GM10266 (cell line): ENCODE data around the gene C10orf53.

Source experiments
- DNase-seq: peaks from one replicate; pipeline ENCODE4 v3.0.0; 2012; ENCODE audit errors: extremely low spot score
- TF ChIP-seq, protein P1 (sequence below): IDR thresholded peaks from 2 replicates; pipeline ENCODE4 v1.5.1; 2012; ENCODE audit warnings: mild to moderate bottlenecking, low read depth; ENCODE audit not compliant: control insufficient read depth, insufficient read depth; ENCODE audit errors: missing control alignments

Gene C10orf53

DNA sequence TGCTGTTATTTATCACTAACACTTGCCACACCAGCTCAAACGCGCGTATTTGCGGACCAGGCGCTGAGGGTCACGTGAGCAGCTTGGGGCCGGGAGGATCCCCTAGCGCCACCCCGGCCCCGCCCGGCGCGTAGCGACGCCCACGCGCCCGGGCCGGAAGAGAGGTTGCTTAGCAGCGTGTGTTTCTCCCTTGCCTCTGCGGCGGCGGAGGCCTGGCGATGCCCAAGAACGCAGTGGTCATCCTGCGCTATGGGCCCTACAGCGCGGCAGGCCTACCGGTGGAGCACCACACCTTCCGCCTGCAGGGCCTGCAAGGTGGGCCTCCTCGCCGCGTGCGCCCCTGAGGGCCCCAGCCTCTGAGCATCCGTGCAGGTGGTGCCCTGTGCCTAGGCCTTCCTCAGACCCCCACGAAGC is at the start of gene C10orf53:
Gene C10orf53 (plus strand): TSS at position 172 of the 414 bp plus-strand sequence. CDS start 47 bp downstream, at position 219.
- DNase-seq = no peak
- TF ChIP-seq, protein P1, sequence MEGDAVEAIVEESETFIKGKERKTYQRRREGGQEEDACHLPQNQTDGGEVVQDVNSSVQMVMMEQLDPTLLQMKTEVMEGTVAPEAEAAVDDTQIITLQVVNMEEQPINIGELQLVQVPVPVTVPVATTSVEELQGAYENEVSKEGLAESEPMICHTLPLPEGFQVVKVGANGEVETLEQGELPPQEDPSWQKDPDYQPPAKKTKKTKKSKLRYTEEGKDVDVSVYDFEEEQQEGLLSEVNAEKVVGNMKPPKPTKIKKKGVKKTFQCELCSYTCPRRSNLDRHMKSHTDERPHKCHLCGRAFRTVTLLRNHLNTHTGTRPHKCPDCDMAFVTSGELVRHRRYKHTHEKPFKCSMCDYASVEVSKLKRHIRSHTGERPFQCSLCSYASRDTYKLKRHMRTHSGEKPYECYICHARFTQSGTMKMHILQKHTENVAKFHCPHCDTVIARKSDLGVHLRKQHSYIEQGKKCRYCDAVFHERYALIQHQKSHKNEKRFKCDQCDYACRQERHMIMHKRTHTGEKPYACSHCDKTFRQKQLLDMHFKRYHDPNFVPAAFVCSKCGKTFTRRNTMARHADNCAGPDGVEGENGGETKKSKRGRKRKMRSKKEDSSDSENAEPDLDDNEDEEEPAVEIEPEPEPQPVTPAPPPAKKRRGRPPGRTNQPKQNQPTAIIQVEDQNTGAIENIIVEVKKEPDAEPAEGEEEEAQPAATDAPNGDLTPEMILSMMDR = no peak

GRCh38 chr10:49631975-49632374 is 47.5 kb upstream of the C10orf53 start:
- DNase-seq = no peak
- TF ChIP-seq, protein P1 = no peak

DNA sequence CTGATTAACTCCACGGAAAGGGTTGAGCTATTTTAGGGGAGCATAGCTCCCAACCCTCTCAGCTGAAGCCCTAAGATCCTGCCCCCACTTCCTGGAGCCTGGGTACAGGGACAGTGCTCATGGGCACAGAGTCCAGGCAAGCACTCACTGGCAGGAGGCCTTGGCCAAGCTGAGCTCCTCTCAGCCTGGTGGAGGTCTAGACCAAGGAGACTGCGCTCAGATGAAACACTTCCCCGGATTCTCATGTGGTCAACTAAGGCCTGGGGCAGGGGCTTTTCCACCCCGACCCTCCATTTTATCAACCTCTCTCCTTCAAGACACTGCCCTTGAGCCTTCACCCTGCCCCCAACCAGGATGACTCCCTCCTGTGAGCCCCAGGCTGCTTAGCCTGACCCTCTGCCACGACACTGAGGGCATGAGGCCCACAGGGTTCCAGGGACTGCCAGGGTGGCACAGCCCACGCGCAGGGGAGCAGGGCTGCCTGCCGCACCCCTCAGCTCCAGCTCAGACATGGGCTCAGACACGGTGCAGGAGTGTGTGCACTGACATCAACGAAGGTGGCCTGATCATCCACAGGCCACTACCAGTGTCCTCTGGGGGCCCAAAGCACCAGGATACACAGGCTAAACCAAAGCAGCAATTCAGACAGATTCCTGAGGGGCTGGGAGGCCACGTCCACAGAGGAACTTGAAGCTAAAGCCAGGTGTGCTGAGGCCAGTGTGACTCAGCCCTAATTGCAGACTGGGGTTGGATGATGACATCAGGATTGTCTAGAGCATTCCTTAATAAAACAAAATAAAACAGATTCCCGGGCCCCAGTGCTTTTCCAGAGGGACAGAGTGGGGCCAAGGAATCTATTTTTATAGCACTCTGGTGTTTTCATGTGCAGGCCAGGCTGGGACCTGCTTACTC is 46.8 kb upstream of the C10orf53 start:
- no peak for DNase-seq
- TF ChIP-seq, protein P1 = no peak

- no peak for DNase-seq
- TF ChIP-seq, protein P1 = no peak
Observed at GRCh38 chr10:49633327-49634068, 46.0 kb upstream of the C10orf53 start.

DNA sequence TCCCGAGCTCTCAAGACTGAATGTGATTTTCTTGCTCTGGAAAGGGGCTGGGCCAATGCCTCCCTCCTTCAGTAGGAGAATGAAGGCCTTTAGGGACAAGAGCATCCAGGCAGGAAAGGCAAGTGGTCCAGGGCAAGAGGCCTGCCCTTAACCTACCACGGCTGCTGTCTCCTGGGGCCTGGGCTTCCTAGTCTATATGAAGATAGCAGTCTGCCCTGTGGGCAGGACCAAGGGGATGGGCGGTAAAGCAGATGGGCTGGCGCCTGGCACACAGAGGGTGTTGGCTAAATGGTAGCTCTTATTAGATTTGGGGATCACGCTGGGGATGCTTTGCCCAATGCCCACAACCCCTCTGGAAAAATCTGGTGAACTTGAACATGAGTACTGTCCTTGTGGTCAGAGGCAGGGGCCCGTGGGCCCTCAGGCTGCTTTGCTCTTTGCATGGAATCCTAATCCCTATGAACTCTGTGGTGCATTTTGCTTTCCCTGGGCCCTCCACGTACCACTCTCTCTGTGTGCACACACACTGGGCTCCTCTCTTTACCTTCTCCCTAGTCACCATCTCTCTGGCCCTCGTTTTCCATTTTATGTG is 45.3 kb upstream of the C10orf53 start:
- TF ChIP-seq, protein P1 = no peak
- no peak for DNase-seq

DNA sequence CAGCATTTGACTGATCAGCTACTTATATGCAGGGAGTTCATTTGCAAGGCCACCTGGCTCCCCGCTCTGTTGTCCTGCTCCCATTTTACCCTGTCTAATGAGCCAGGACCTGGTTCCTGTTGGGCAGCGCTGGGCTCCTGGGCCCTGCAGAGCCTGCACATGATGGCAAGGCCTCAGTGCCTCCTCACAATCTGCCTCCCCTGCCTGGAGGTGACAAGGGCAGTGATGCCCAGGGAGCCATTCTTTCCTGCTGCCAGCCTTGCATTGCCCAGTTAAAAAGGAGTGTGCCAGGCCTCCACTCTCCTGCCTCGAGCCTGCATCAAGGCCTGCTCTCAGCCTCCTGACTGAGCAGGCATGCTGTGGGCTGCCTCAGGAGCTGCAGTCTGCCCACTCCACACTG is 37.1 kb upstream of the C10orf53 start:
- TF ChIP-seq, protein P1 = no peak

More for the DNA sequence above, 37.1 kb upstream of the C10orf53 start:
- DNase-seq = no peak
